ENCODE data around the gene ADAM20. TPM values are rescaled to one million over a fixed set of nuclear protein-coding genes. Genes with fewer than 3 reads are reported as not detected.
"Not testable (repeated sequence)": the region's sequence is repeated elsewhere in the genome, so short reads cannot be mapped to it uniquely, and the experiment has no call there.

ADAM20 gene
- total RNA-seq, 4 donors from 2014 or later: 0.33 to 2.5 (median 0.67) TPM

GRCh38 chr14:70514168-70515069, 20.4 kb downstream of the ADAM20 start:
- 56% methylated on average over 4 of the region's 4 CpGs for WGBS

GRCh38 chr14:70498191-70498590, 36.6 kb downstream of the ADAM20 start:
- no peak overlapping the region for H3K4me3 ChIP-seq
- peaks cover 4 to 15% (median 7%) of the 10 kb centered on the region in 4 donors for H3K36me3 ChIP-seq
- TF ChIP-seq POLR2A (IDR thresholded peaks at IDR 0.05; ENCODE audit: low read depth) (no peak), CTCF (IDR thresholded peaks at IDR 0.05) (no peak), EP300 (IDR thresholded peaks at IDR 0.05) (no peak), POLR2AphosphoS5 (IDR thresholded peaks at IDR 0.05) (no peak)
- no peak for DNase-seq (ENCODE audit: extremely low spot score)
- no peaks in the 10 kb centered on the region for H3K4me1 ChIP-seq
- peaks cover 0 to 5% (median 0%) of the 10 kb centered on the region in 4 donors for H3K9me3 ChIP-seq
- no peaks in the 10 kb centered on the region for H3K27me3 ChIP-seq
- H3K27ac ChIP-seq (replicated peaks in 1 of 4): no peak overlapping the region
- intact Hi-C loops (cut with DNase I): no loop called here

More at GRCh38 chr14:70514168-70515069, 20.4 kb downstream of the ADAM20 start:
- DNase-seq (ENCODE audit: extremely low spot score): no peak
- intact Hi-C loops (cut with DNase I): no loop called here
- peaks cover 0 to 9% (median 0%) of the 10 kb centered on the region in 4 donors for H3K36me3 ChIP-seq
- TF ChIP-seq CTCF (IDR thresholded peaks at IDR 0.05) (no peak), EP300 (IDR thresholded peaks at IDR 0.05) (no peak), POLR2AphosphoS5 (IDR thresholded peaks at IDR 0.05) (no peak)
- no peaks in the 10 kb centered on the region for H3K4me1 ChIP-seq
- H3K4me3 ChIP-seq: no peak overlapping the region
- H3K9me3 ChIP-seq: peaks cover 0 to 8% (median 2%) of the 10 kb centered on the region in 4 donors
- H3K27me3 ChIP-seq: no peaks in the 10 kb centered on the region
- H3K27ac ChIP-seq (replicated peaks in 1 of 4): no peak overlapping the region

GRCh38 chr14:70489579-70490200, 45.1 kb downstream of the ADAM20 start:
- Histone ChIP-seq H3K36me3 (peaks cover 8 to 27% (median 9%) of the 10 kb centered on the region in 4 donors), H3K4me3 (no peak overlapping the region), H3K9me3 (peaks cover 0 to 39% (median 20%) of the 10 kb centered on the region in 4 donors), H3K4me1 (no peaks in the 10 kb centered on the region), H3K27me3 (no peaks in the 10 kb centered on the region), H3K27ac (replicated peaks in 1 of 4) (no peak overlapping the region)
- TF ChIP-seq POLR2A (IDR thresholded peaks at IDR 0.05; ENCODE audit: low read depth) (no peak), EP300 (IDR thresholded peaks at IDR 0.05) (no peak), POLR2AphosphoS5 (IDR thresholded peaks at IDR 0.05) (no peak), CTCF (IDR thresholded peaks at IDR 0.05) (no peak)
- 61% methylated on average over 2 of the region's 3 CpGs for WGBS
- intact Hi-C loops (cut with DNase I): no loop called here
- no peak for DNase-seq (ENCODE audit: extremely low spot score)

GRCh38 chr14:70477356-70478105, 57.3 kb downstream of the ADAM20 start:
- H3K36me3 ChIP-seq; DNase-seq (ENCODE audit: extremely low spot score); H3K27me3 ChIP-seq; H3K9me3 ChIP-seq; H3K27ac ChIP-seq (replicated peaks in 1 of 4); H3K4me1 ChIP-seq; H3K4me3 ChIP-seq; intact Hi-C loops (cut with DNase I): not testable (repeated sequence)
- 99% methylated on average over 29 of the region's 57 CpGs for WGBS

GRCh38 chr14:70475459-70475858, 59.3 kb downstream of the ADAM20 start:
- intact Hi-C loops (cut with DNase I); DNase-seq (ENCODE audit: extremely low spot score); H3K4me3 ChIP-seq; H3K27me3 ChIP-seq; H3K27ac ChIP-seq (replicated peaks in 1 of 4); H3K4me1 ChIP-seq; H3K9me3 ChIP-seq; H3K36me3 ChIP-seq: not testable (repeated sequence)
- WGBS: no CpG with 5 or more reads among the region's 13 CpGs
